HepG2 (cell line): ENCODE results near the gene SMIM44. TPM values are rescaled to one million over a fixed set of nuclear protein-coding genes. Genes with fewer than 3 reads are reported as not detected.
A peak's percentile ranks its signal among the peaks of the same experiment; 100 is the strongest.

Experiments
- ARID2 ChIP-seq: sonication (generic); formaldehyde crosslinking; IDR thresholded peaks from 2 replicates; pipeline ENCODE4 v1.8.1; 2022; ENCODE audit warnings: mild to moderate bottlenecking, missing genetic modification reagents, borderline replicate concordance
- ATF3 ChIP-seq: sonication (generic); formaldehyde crosslinking; IDR thresholded peaks from 2 replicates; pipeline ENCODE4 v1.4.0; 2020; ENCODE audit warnings: missing genetic modification reagents
- CHD4 ChIP-seq: fragments of 200-600 bp; sonication (generic); IDR thresholded peaks from 2 replicates; pipeline ENCODE4 v1.7.0; 2017; ENCODE audit warnings: mild to moderate bottlenecking, low read length, borderline replicate concordance
- FOSL2 ChIP-seq: sonication (generic); formaldehyde crosslinking; IDR thresholded peaks from 2 replicates; pipeline ENCODE4 v1.4.0; 2020; ENCODE audit warnings: missing genetic modification reagents
- FOXP4 ChIP-seq: sonication (generic); formaldehyde crosslinking; IDR thresholded peaks from 2 replicates; pipeline ENCODE4 v1.4.0; 2020; ENCODE audit warnings: missing genetic modification reagents
- HMGXB3 ChIP-seq: sonication (generic); formaldehyde crosslinking; IDR thresholded peaks from 2 replicates; pipeline ENCODE4 v1.4.0; 2020; ENCODE audit warnings: missing genetic modification reagents, borderline replicate concordance
- KLF13 ChIP-seq: sonication (generic); formaldehyde crosslinking; IDR thresholded peaks from 2 replicates; pipeline ENCODE4 v1.4.0; 2020; ENCODE audit warnings: mild to moderate bottlenecking, missing genetic modification reagents
- MBNL3 ChIP-seq: fragments of 250-450 bp; sonication (Bioruptor Pico); conservative IDR thresholded peaks from 2 replicates; pipeline ENCODE4 v1.8.0; 2022; ENCODE audit warnings: mild to moderate bottlenecking, inconsistent platforms
- NCOA1 ChIP-seq: sonication (generic); formaldehyde crosslinking; IDR thresholded peaks from 2 replicates; pipeline ENCODE4 v1.9.0; 2021; ENCODE audit warnings: missing genetic modification reagents
- NONO ChIP-seq, 2 experiments: fragments of 450-650 bp in 1 of 2; sonication (generic) in 1 of 2; formaldehyde crosslinking in 1 of 2; IDR thresholded peaks in 1 of 2; conservative IDR thresholded peaks in 1 of 2; 2 replicates each; pipeline versions ENCODE4 v1.6.1 to v1.8.0; 2017 to 2022; ENCODE audit warnings: mild to moderate bottlenecking in 1 of 2, missing genetic modification reagents in 1 of 2, moderate library complexity in 1 of 2
- PAWR ChIP-seq: sonication (generic); formaldehyde crosslinking; IDR thresholded peaks from 2 replicates; pipeline ENCODE4 v1.4.0; 2020; ENCODE audit warnings: missing genetic modification reagents, mild to moderate bottlenecking, borderline replicate concordance
- RARG ChIP-seq: sonication (generic); formaldehyde crosslinking; IDR thresholded peaks from 2 replicates; pipeline ENCODE4 v1.4.0; 2020; ENCODE audit warnings: low read depth, mild to moderate bottlenecking, missing genetic modification reagents
- SMC3 ChIP-seq: IDR thresholded peaks from 2 replicates; pipeline ENCODE4 v1.6.1; 2011; ENCODE audit warnings: low read length, improper control_type of control experiment
- SRY ChIP-seq: sonication (generic); formaldehyde crosslinking; IDR thresholded peaks from 2 replicates; pipeline ENCODE4 v1.8.0; 2022; ENCODE audit warnings: mild to moderate bottlenecking, missing genetic modification reagents
- STAT5B ChIP-seq: sonication (generic); formaldehyde crosslinking; IDR thresholded peaks from 2 replicates; pipeline ENCODE4 v1.4.0; 2020; ENCODE audit warnings: missing genetic modification reagents
- ZNF121 ChIP-seq: sonication (generic); formaldehyde crosslinking; IDR thresholded peaks from 2 replicates; pipeline ENCODE4 v1.5.0; 2020; ENCODE audit warnings: mild to moderate bottlenecking, missing genetic modification reagents
- ZNF136 ChIP-seq: sonication (generic); formaldehyde crosslinking; IDR thresholded peaks from 2 replicates; pipeline ENCODE4 v1.8.1; 2022; ENCODE audit warnings: low read depth, mild to moderate bottlenecking, moderate library complexity, missing genetic modification reagents
- ZNF17 ChIP-seq: sonication (generic); formaldehyde crosslinking; IDR thresholded peaks from 2 replicates; pipeline ENCODE4 v1.5.0; 2020; ENCODE audit warnings: mild to moderate bottlenecking, missing genetic modification reagents
- ZNF292 ChIP-seq: sonication (generic); formaldehyde crosslinking; IDR thresholded peaks from 2 replicates; pipeline ENCODE4 v1.8.1; 2022; ENCODE audit warnings: mild to moderate bottlenecking, low read depth, missing genetic modification reagents, borderline replicate concordance
- ZNF34 ChIP-seq: sonication (generic); formaldehyde crosslinking; IDR thresholded peaks from 2 replicates; pipeline ENCODE4 v1.4.0; 2020; ENCODE audit warnings: mild to moderate bottlenecking, missing genetic modification reagents, borderline replicate concordance
- ZNF556 ChIP-seq: sonication (generic); formaldehyde crosslinking; IDR thresholded peaks from 2 replicates; pipeline ENCODE4 v1.4.0; 2020; ENCODE audit warnings: mild to moderate bottlenecking, missing genetic modification reagents, borderline replicate concordance
- ZNF737 ChIP-seq: sonication (generic); formaldehyde crosslinking; IDR thresholded peaks from 2 replicates; pipeline ENCODE4 v1.5.0; 2020; ENCODE audit warnings: missing genetic modification reagents, mild to moderate bottlenecking, borderline replicate concordance
- ZSCAN12 ChIP-seq: sonication (generic); formaldehyde crosslinking; IDR thresholded peaks from 2 replicates; pipeline ENCODE4 v1.9.0; 2021; ENCODE audit warnings: mild to moderate bottlenecking, missing genetic modification reagents
- ZSCAN25 ChIP-seq: sonication (generic); formaldehyde crosslinking; IDR thresholded peaks from 2 replicates; pipeline ENCODE4 v1.8.0; 2022; ENCODE audit warnings: mild to moderate bottlenecking, missing genetic modification reagents
- polyA plus RNA-seq, 8 experiments: library from polyadenylated mRNA; depleted of rRNA in 3 of 8; stranded (reverse) in 7 of 8; unstranded in 1 of 8; fragments of >200 nt; fragmentation: Illumina TruSeq in 4 of 8; extraction: Trizol in 4 of 8; gene quantifications; 2 replicates each; pipeline versions ENCODE4 v1.2.1 to v1.2.3, GENCODE V29; 2011 to 2016; ENCODE audit warnings: low read depth in 4 of 8, missing spikeins in 1 of 8, mixed read lengths in 1 of 8; ENCODE audit not compliant: insufficient read depth in 1 of 8
- total RNA-seq, 5 experiments: library from RNA; depleted of rRNA; stranded (reverse); fragments of >200 nt; fragmentation: Illumina TruSeq; extraction: Trizol; gene quantifications; 2 replicates each; pipeline ENCODE4 v1.2.3, GENCODE V29; 2016; ENCODE audit warnings: low read depth in 1 of 5

The SMIM44 gene
- total and polyA plus RNA-seq, 2 of the 13 experiments (the other 11 are each of a cell fraction or from before 2014, with no cell fraction given) = not detected

GRCh38 chr19:3434630-3435553, 48.3 kb downstream of the SMIM44 start (continued):
- TF ChIP-seq PAWR (CRISPR knock-in tag) = no peak
- TF ChIP-seq ZSCAN25 = no peak
- TF ChIP-seq HMGXB3 (CRISPR knock-in tag) = no peak
- TF ChIP-seq ZNF136 (CRISPR knock-in tag) = no peak
- no peak for TF ChIP-seq NCOA1 (CRISPR knock-in tag)
- no peak for TF ChIP-seq KLF13
- no peak for TF ChIP-seq NONO (IDR thresholded peaks at IDR 0.05)
- peak; percentile 63; the same call in 1 of the 2 replicates for TF ChIP-seq NONO (CRISPR knock-in tag; conservative IDR thresholded peaks at IDR 0.05)
- TF ChIP-seq ZNF292 (CRISPR knock-in tag) = no peak
- TF ChIP-seq STAT5B (CRISPR knock-in tag) = no peak
- TF ChIP-seq ZSCAN12 = no peak
- peak; percentile 84 for TF ChIP-seq ATF3 (CRISPR knock-in tag)
- TF ChIP-seq ZNF17 (CRISPR knock-in tag) = no peak
- TF ChIP-seq ZNF737 = no peak
- TF ChIP-seq SMC3 = no peak
- TF ChIP-seq RARG (CRISPR knock-in tag) = no peak
- no peak for TF ChIP-seq ZNF556 (CRISPR knock-in tag)
- no peak for TF ChIP-seq SRY (CRISPR knock-in tag)
- no peak for TF ChIP-seq ZNF34 (CRISPR knock-in tag)
- 0 out of 2 replicates have a peak, but pooled peaks have one; percentile 82 for TF ChIP-seq CHD4
- no peak for TF ChIP-seq FOXP4 (CRISPR knock-in tag)
- no peak for TF ChIP-seq MBNL3 (CRISPR knock-in tag)
- peak; percentile 97 for TF ChIP-seq FOSL2 (CRISPR knock-in tag)
- TF ChIP-seq ARID2 = no peak
- TF ChIP-seq ZNF121 (CRISPR knock-in tag) = no peak
